ENCODE measurements around the gene HSFX2. TPM values are rescaled to one million over a fixed set of nuclear protein-coding genes. Genes with fewer than 3 reads are reported as not detected.
"Not testable (repeated sequence)": the region's sequence is repeated elsewhere in the genome, so short reads cannot be mapped to it uniquely, and the experiment has no call there.

The HSFX2 gene
- polyA plus RNA-seq, 3 donors from 2014 or later = not detected

GRCh38 chrX:149619662-149620061 lies 24.5 kb upstream of the HSFX2 start:
- not testable (repeated sequence) for H3K4me1 Mint-ChIP-seq; H3K27ac Mint-ChIP-seq; H3K36me3 Mint-ChIP-seq; DNase-seq; H3K4me3 Mint-ChIP-seq; H3K9me3 Mint-ChIP-seq; H3K27me3 Mint-ChIP-seq (ENCODE audit: low read depth in 3 of 3)

GRCh38 chrX:149618871-149619270 lies 23.8 kb upstream of the HSFX2 start:
- Mint-ChIP-seq H3K4me3 (no peak overlapping the region), H3K27me3 (ENCODE audit: low read depth in 3 of 3) (peaks cover 0 to 2% (median 0%) of the 10 kb centered on the region in 3 donors), H3K9me3 (no peaks in the 10 kb centered on the region), H3K4me1 (peaks cover 1 to 6% of the 10 kb centered on the region in 2 donors), H3K36me3 (no peaks in the 10 kb centered on the region), H3K27ac (no peak overlapping the region)
- no peak for DNase-seq

- Mint-ChIP-seq H3K27ac (peak overlapping the region in 1 of 6 donors; percentile 8), H3K4me3 (no peak overlapping the region), H3K4me1 (peaks cover 1 to 19% of the 10 kb centered on the region in 2 donors), H3K36me3 (no peaks in the 10 kb centered on the region), H3K27me3 (ENCODE audit: low read depth in 3 of 3) (peaks cover 0 to 2% (median 0%) of the 10 kb centered on the region in 3 donors), H3K9me3 (no peaks in the 10 kb centered on the region)
- no peak for DNase-seq
These were observed 16.6 kb upstream of the HSFX2 start for GRCh38 chrX:149611623-149612175.

GRCh38 chrX:149610511-149610910 lies 15.4 kb upstream of the HSFX2 start:
- no peak for DNase-seq
- H3K36me3 Mint-ChIP-seq = peaks cover 0 to 3% (median 0%) of the 10 kb centered on the region in 3 donors
- H3K27ac Mint-ChIP-seq = no peak overlapping the region
- no peaks in the 10 kb centered on the region for H3K27me3 Mint-ChIP-seq (ENCODE audit: low read depth in 3 of 3)
- H3K4me3 Mint-ChIP-seq = no peak overlapping the region
- peaks cover 1 to 13% of the 10 kb centered on the region in 2 donors for H3K4me1 Mint-ChIP-seq
- no peaks in the 10 kb centered on the region for H3K9me3 Mint-ChIP-seq

GRCh38 chrX:149607699-149608098 lies 12.6 kb upstream of the HSFX2 start:
- peaks cover 0 to 2% (median 0%) of the 10 kb centered on the region in 3 donors for H3K27me3 Mint-ChIP-seq (ENCODE audit: low read depth in 3 of 3)
- H3K4me1 Mint-ChIP-seq = peaks cover 0 to 8% of the 10 kb centered on the region in 2 donors
- no peak overlapping the region for H3K27ac Mint-ChIP-seq
- H3K9me3 Mint-ChIP-seq = no peaks in the 10 kb centered on the region
- H3K36me3 Mint-ChIP-seq = peaks cover 0 to 3% (median 0%) of the 10 kb centered on the region in 3 donors
- no peak overlapping the region for H3K4me3 Mint-ChIP-seq
- DNase-seq = no peak

GRCh38 chrX:149605248-149605885 lies 10.3 kb upstream of the HSFX2 start:
- not testable (repeated sequence) for H3K4me3 Mint-ChIP-seq; H3K27me3 Mint-ChIP-seq (ENCODE audit: low read depth in 3 of 3); H3K36me3 Mint-ChIP-seq; H3K27ac Mint-ChIP-seq; DNase-seq; H3K9me3 Mint-ChIP-seq; H3K4me1 Mint-ChIP-seq

- H3K4me1 Mint-ChIP-seq; H3K27ac Mint-ChIP-seq; DNase-seq; H3K9me3 Mint-ChIP-seq; H3K27me3 Mint-ChIP-seq (ENCODE audit: low read depth in 3 of 3); H3K4me3 Mint-ChIP-seq; H3K36me3 Mint-ChIP-seq: not testable (repeated sequence)
These were observed 3.5 kb upstream of the HSFX2 start for GRCh38 chrX:149598603-149599002.

GRCh38 chrX:149595943-149596342 lies 829 bp upstream of the HSFX2 start:
- not testable (repeated sequence) for H3K36me3 Mint-ChIP-seq; H3K27ac Mint-ChIP-seq; H3K27me3 Mint-ChIP-seq (ENCODE audit: low read depth in 3 of 3); H3K9me3 Mint-ChIP-seq; H3K4me1 Mint-ChIP-seq; DNase-seq; H3K4me3 Mint-ChIP-seq

- H3K4me1 Mint-ChIP-seq; DNase-seq; H3K27me3 Mint-ChIP-seq (ENCODE audit: low read depth in 3 of 3); H3K27ac Mint-ChIP-seq; H3K36me3 Mint-ChIP-seq; H3K4me3 Mint-ChIP-seq; H3K9me3 Mint-ChIP-seq: not testable (repeated sequence)
These were observed 4.1 kb downstream of the HSFX2 start for GRCh38 chrX:149590993-149591392.

GRCh38 chrX:149587359-149587758 lies 7.8 kb downstream of the HSFX2 start, which contains the start of gene MAGEA9B:
MAGEA9B (minus strand) TSS chrX:149587459; CDS start chrX:149583179, 4,280 bp downstream.
- not testable (repeated sequence) for H3K4me3 Mint-ChIP-seq; H3K36me3 Mint-ChIP-seq; H3K9me3 Mint-ChIP-seq; DNase-seq; H3K4me1 Mint-ChIP-seq; H3K27ac Mint-ChIP-seq; H3K27me3 Mint-ChIP-seq (ENCODE audit: low read depth in 3 of 3)

- H3K9me3 Mint-ChIP-seq; DNase-seq; H3K36me3 Mint-ChIP-seq; H3K4me1 Mint-ChIP-seq; H3K4me3 Mint-ChIP-seq; H3K27ac Mint-ChIP-seq; H3K27me3 Mint-ChIP-seq (ENCODE audit: low read depth in 3 of 3): not testable (repeated sequence)
These were observed 9.5 kb downstream of the HSFX2 start for GRCh38 chrX:149585631-149586030.

GRCh38 chrX:149573456-149573855 lies 21.7 kb downstream of the HSFX2 start:
- H3K4me3 Mint-ChIP-seq; H3K27ac Mint-ChIP-seq; DNase-seq; H3K4me1 Mint-ChIP-seq; H3K9me3 Mint-ChIP-seq; H3K27me3 Mint-ChIP-seq (ENCODE audit: low read depth in 3 of 3); H3K36me3 Mint-ChIP-seq: not testable (repeated sequence)

GRCh38 chrX:149572743-149573142 lies 22.4 kb downstream of the HSFX2 start:
- Mint-ChIP-seq H3K27ac (peak overlapping the region in 2 of 6 donors; percentile 74 to 81), H3K36me3 (no peaks in the 10 kb centered on the region), H3K27me3 (ENCODE audit: low read depth in 3 of 3) (peaks cover 0 to 3% (median 0%) of the 10 kb centered on the region in 3 donors), H3K4me3 (peak overlapping the region in 3 of 5 donors; percentile 24 to 54 (median 44)), H3K9me3 (no peaks in the 10 kb centered on the region), H3K4me1 (no peaks in the 10 kb centered on the region)
- no peak for DNase-seq

- Mint-ChIP-seq H3K4me3 (no peak overlapping the region), H3K4me1 (no peaks in the 10 kb centered on the region), H3K27ac (no peak overlapping the region), H3K27me3 (ENCODE audit: low read depth in 3 of 3) (peaks cover 0 to 3% (median 0%) of the 10 kb centered on the region in 3 donors), H3K36me3 (no peaks in the 10 kb centered on the region), H3K9me3 (no peaks in the 10 kb centered on the region)
- no peak for DNase-seq
These were observed 23.3 kb downstream of the HSFX2 start for GRCh38 chrX:149571770-149572169.

GRCh38 chrX:149570668-149571067 lies 24.4 kb downstream of the HSFX2 start:
- H3K9me3 Mint-ChIP-seq = no peaks in the 10 kb centered on the region
- DNase-seq = no peak
- peaks cover 0 to 3% (median 0%) of the 10 kb centered on the region in 3 donors for H3K27me3 Mint-ChIP-seq (ENCODE audit: low read depth in 3 of 3)
- H3K4me1 Mint-ChIP-seq = no peaks in the 10 kb centered on the region
- no peaks in the 10 kb centered on the region for H3K36me3 Mint-ChIP-seq
- H3K27ac Mint-ChIP-seq = no peak overlapping the region
- no peak overlapping the region for H3K4me3 Mint-ChIP-seq

All from immature natural killer cell (primary cell).